ENCODE results near the gene GLS. TPM values are rescaled to one million over a fixed set of nuclear protein-coding genes. Genes with fewer than 3 reads are reported as not detected.
A peak's percentile ranks its signal among the peaks of the same experiment; 100 is the strongest.

GLS gene
- total and polyA plus RNA-seq, 2 donors (not counting 1 experiment from before 2014, with no cell fraction given): 123 to 192 TPM

GRCh38 chr2:190835303-190835930 lies 45.2 kb upstream of the GLS start:
- DNase-seq (ENCODE audit: low read depth in 2 of 2): peak; percentile 86 to 90
- TF ChIP-seq EZH2 (IDR thresholded peaks at IDR 0.05; ENCODE audit: low read length, missing control alignments) (no peak), CTCF (conservative IDR thresholded peaks at IDR 0.05 in 1 of 2, IDR thresholded peaks at IDR 0.05 in 1 of 2; ENCODE audit: low read depth in 1 of 2, low read length in 2 of 2) (no peak)
- H3K27me3 ChIP-seq (ENCODE audit: control insufficient read depth, insufficient read depth, low read length): no peaks in the 10 kb centered on the region
- no peaks in the 10 kb centered on the region for H3K9me3 ChIP-seq (ENCODE audit: control insufficient read depth, insufficient read depth, low read depth, low read length)
- H3K36me3 ChIP-seq (ENCODE audit: control insufficient read depth, insufficient read depth, low read length): no peaks in the 10 kb centered on the region
- H3K27ac ChIP-seq (ENCODE audit: insufficient read depth, low read length): no peak overlapping the region
- H3K4me1 ChIP-seq (ENCODE audit: control insufficient read depth, extremely low read depth, insufficient read depth, low read length): peaks cover 24% of the 10 kb centered on the region
- H2AFZ ChIP-seq (ENCODE audit: low read length): no peak overlapping the region
- no peak overlapping the region for H3K4me3 ChIP-seq (replicated peaks in 1 of 4; ENCODE audit: control extremely low read depth in 1 of 4, insufficient read depth in 1 of 4, low read depth in 3 of 4, low read length in 4 of 4)
- no peaks in the 10 kb centered on the region for H3K79me2 ChIP-seq (ENCODE audit: control insufficient read depth, insufficient read depth, low read length)
- no peak overlapping the region for H3K9ac ChIP-seq (ENCODE audit: insufficient read depth, low read length)
- H4K20me1 ChIP-seq (ENCODE audit: control insufficient read depth, extremely low read depth, insufficient read depth, low read length): no peaks in the 10 kb centered on the region
- no peak overlapping the region for H3K4me2 ChIP-seq (ENCODE audit: extremely low read depth, insufficient read depth, low read length)

- Histone ChIP-seq H3K36me3 (ENCODE audit: control insufficient read depth, insufficient read depth, low read length) (no peaks in the 10 kb centered on the region), H3K27me3 (ENCODE audit: control insufficient read depth, insufficient read depth, low read length) (no peaks in the 10 kb centered on the region), H3K9me3 (ENCODE audit: control insufficient read depth, insufficient read depth, low read depth, low read length) (no peaks in the 10 kb centered on the region), H3K4me1 (ENCODE audit: control insufficient read depth, extremely low read depth, insufficient read depth, low read length) (peaks cover 26% of the 10 kb centered on the region), H2AFZ (ENCODE audit: low read length) (no peak overlapping the region), H3K9ac (ENCODE audit: insufficient read depth, low read length) (no peak overlapping the region), H3K79me2 (ENCODE audit: control insufficient read depth, insufficient read depth, low read length) (no peaks in the 10 kb centered on the region), H3K4me3 (replicated peaks in 1 of 4; ENCODE audit: control extremely low read depth in 1 of 4, insufficient read depth in 1 of 4, low read depth in 3 of 4, low read length in 4 of 4) (no peak overlapping the region), H3K27ac (ENCODE audit: insufficient read depth, low read length) (no peak overlapping the region), H3K4me2 (ENCODE audit: extremely low read depth, insufficient read depth, low read length) (no peak overlapping the region), H4K20me1 (ENCODE audit: control insufficient read depth, extremely low read depth, insufficient read depth, low read length) (no peaks in the 10 kb centered on the region)
- TF ChIP-seq CTCF (conservative IDR thresholded peaks at IDR 0.05 in 1 of 2, IDR thresholded peaks at IDR 0.05 in 1 of 2; ENCODE audit: low read depth in 1 of 2, low read length in 2 of 2) (no peak), EZH2 (IDR thresholded peaks at IDR 0.05; ENCODE audit: low read length, missing control alignments) (no peak)
- no peak for DNase-seq (ENCODE audit: low read depth in 2 of 2)
These were observed 43.9 kb upstream of the GLS start for GRCh38 chr2:190836767-190837166.

- H3K4me3 ChIP-seq (replicated peaks in 1 of 4; ENCODE audit: control extremely low read depth in 1 of 4, insufficient read depth in 1 of 4, low read depth in 3 of 4, low read length in 4 of 4): no peak overlapping the region
- TF ChIP-seq EZH2 (IDR thresholded peaks at IDR 0.05; ENCODE audit: low read length, missing control alignments) (no peak), CTCF (conservative IDR thresholded peaks at IDR 0.05 in 1 of 2, IDR thresholded peaks at IDR 0.05 in 1 of 2; ENCODE audit: low read depth in 1 of 2, low read length in 2 of 2) (no peak)
- H3K9ac ChIP-seq (ENCODE audit: insufficient read depth, low read length): no peak overlapping the region
- H4K20me1 ChIP-seq (ENCODE audit: control insufficient read depth, extremely low read depth, insufficient read depth, low read length): no peaks in the 10 kb centered on the region
- H3K27ac ChIP-seq (ENCODE audit: insufficient read depth, low read length): no peak overlapping the region
- H3K79me2 ChIP-seq (ENCODE audit: control insufficient read depth, insufficient read depth, low read length): no peaks in the 10 kb centered on the region
- DNase-seq (ENCODE audit: low read depth in 2 of 2): peak; percentile 47 to 80
- H2AFZ ChIP-seq (ENCODE audit: low read length): no peak overlapping the region
- H3K4me2 ChIP-seq (ENCODE audit: extremely low read depth, insufficient read depth, low read length): peak overlapping the region; percentile 41
- H3K36me3 ChIP-seq (ENCODE audit: control insufficient read depth, insufficient read depth, low read length): no peaks in the 10 kb centered on the region
- no peaks in the 10 kb centered on the region for H3K9me3 ChIP-seq (ENCODE audit: control insufficient read depth, insufficient read depth, low read depth, low read length)
- H3K27me3 ChIP-seq (ENCODE audit: control insufficient read depth, insufficient read depth, low read length): no peaks in the 10 kb centered on the region
- peaks cover 28% of the 10 kb centered on the region for H3K4me1 ChIP-seq (ENCODE audit: control insufficient read depth, extremely low read depth, insufficient read depth, low read length)
These were observed 43.2 kb upstream of the GLS start for GRCh38 chr2:190837420-190837819.
